ENCODE results near the gene PERP. TPM values are rescaled to one million over a fixed set of nuclear protein-coding genes. Genes with fewer than 3 reads are reported as not detected.

Gene PERP
- 18.6 and 29.8 TPM in 2 replicates for total RNA-seq

GRCh38 chr6:138107078-138107751 lies at the start of gene PERP:
Gene PERP, minus strand, starts transcription at chr6:138107419. Its CDS starts 79 bp downstream, at chr6:138107340.

Other genes with a start within 250 kb of the PERP start
- 2.8 and 3.7 TPM in 2 replicates for gene TNFAIP3, start 240.2 kb downstream of the PERP start, total RNA-seq
- under 0.01 TPM in 2 replicates for gene ARFGEF3, start 54.5 kb upstream of the PERP start, total RNA-seq
- not detected in 2 replicates for gene PBOV1, start 111.1 kb upstream of the PERP start, total RNA-seq

All from bronchial smooth muscle cell (primary cell).